IMR-90 (cell line): ENCODE data around the gene DNAH3. TPM values are rescaled to one million over a fixed set of nuclear protein-coding genes. Genes with fewer than 3 reads are reported as not detected.

Experiments used
- ATAC-seq: fragments of 200-7000 bp; cut with Tn5 transposase; 2 replicates; pipeline ENCODE4 v1.9.1; 2020; ENCODE audit warnings: low read depth, mild to moderate bottlenecking, moderate library complexity
- BruUV-seq: library from RNA; stranded (reverse); fragments of 400-500 nt; replicated peaks from 2 replicates; lab custom pipeline; 2021; lab: Mats Ljungman, UMichigan
- CTCF ChIA-PET: fragments of 300-600 bp; formaldehyde crosslinking; extraction: SDS; loops from one replicate; lab custom pipeline; 2021; ENCODE audit warnings: antibody characterized with exemption; lab: Yijun Ruan, JAX
- POLR2A ChIA-PET: fragments of 300-600 bp; sonication (Branson Sonifier 250); formaldehyde crosslinking; loops from one replicate; lab custom pipeline; 2022; ENCODE audit warnings: antibody characterized with exemption; ENCODE audit not compliant: unreplicated experiment; lab: Charles Lee
- DNase-seq: peaks from one replicate; pipeline ENCODE4 v3.0.0; 2013
- H2AFZ ChIP-seq: replicated peaks from 2 replicates; pipeline ENCODE3; 2013; ENCODE audit warnings: low read length, mild to moderate bottlenecking; ENCODE audit not compliant: poor library complexity
- H2AK5ac ChIP-seq: 2 replicates; pipeline ENCODE4 v1.6.1; 2013; ENCODE audit warnings: low read depth, low read length, inconsistent platforms
- H2AK9ac ChIP-seq: replicated peaks from 2 replicates; pipeline ENCODE3; 2013; ENCODE audit warnings: mild to moderate bottlenecking, low read depth, low read length, moderate library complexity; ENCODE audit not compliant: poor library complexity
- H2BK120ac ChIP-seq: 2 replicates; pipeline ENCODE4 v1.6.1; 2013; ENCODE audit warnings: low read depth, low read length, inconsistent platforms
- H2BK15ac ChIP-seq: 3 replicates; pipeline ENCODE4 v1.6.1; 2013; ENCODE audit warnings: low read depth, low read length, inconsistent platforms
- H2BK20ac ChIP-seq: 2 replicates; pipeline ENCODE4 v1.6.1; 2013; ENCODE audit warnings: low read depth, mild to moderate bottlenecking, inconsistent platforms, low read length, moderate library complexity
- H2BK5ac ChIP-seq: 2 replicates; pipeline ENCODE4 v1.6.1; 2013; ENCODE audit warnings: mild to moderate bottlenecking, low read depth, low read length, inconsistent platforms; ENCODE audit not compliant: poor library complexity, severe bottlenecking
- H3K14ac ChIP-seq: replicated peaks from 2 replicates; pipeline ENCODE4 v1.6.1; 2013; ENCODE audit warnings: low read depth, low read length, inconsistent platforms
- H3K18ac ChIP-seq: 2 replicates; pipeline ENCODE4 v1.6.1; 2013; ENCODE audit warnings: low read depth, low read length, control low read depth
- H3K23ac ChIP-seq: 2 replicates; pipeline ENCODE4 v1.6.1; 2013; ENCODE audit warnings: low read depth, low read length, inconsistent platforms
- H3K27ac ChIP-seq: 2 replicates; pipeline ENCODE4 v1.5.1; 2013; ENCODE audit warnings: mild to moderate bottlenecking, control low read depth, low read length; ENCODE audit not compliant: insufficient read depth
- H3K27me3 ChIP-seq: 2 replicates; pipeline ENCODE4 v1.6.1; 2013; ENCODE audit warnings: low read length; ENCODE audit not compliant: control insufficient read depth, insufficient read depth
- H3K36me3 ChIP-seq: 2 replicates; pipeline ENCODE4 v1.6.1; 2013; ENCODE audit warnings: low read length, mixed read lengths; ENCODE audit not compliant: control insufficient read depth, insufficient read depth
- H3K4ac ChIP-seq: 2 replicates; pipeline ENCODE4 v1.6.1; 2013; ENCODE audit warnings: low read depth, low read length, inconsistent platforms
- H3K4me1 ChIP-seq: 2 replicates; pipeline ENCODE4 v1.6.1; 2013; ENCODE audit warnings: low read length, mixed read lengths; ENCODE audit not compliant: control insufficient read depth, insufficient read depth
- H3K4me2 ChIP-seq: 2 replicates; pipeline ENCODE4 v1.6.1; 2013; ENCODE audit warnings: low read depth, mild to moderate bottlenecking, control low read depth, low read length, moderate library complexity
- H3K4me3 ChIP-seq: 2 replicates; pipeline ENCODE4 v1.5.1; 2013; ENCODE audit warnings: low read depth, mild to moderate bottlenecking, control low read depth, low read length, moderate library complexity; ENCODE audit not compliant: insufficient read depth
- H3K56ac ChIP-seq: 2 replicates; pipeline ENCODE4 v1.6.1; 2013; ENCODE audit warnings: low read length, inconsistent platforms; ENCODE audit not compliant: insufficient read depth; ENCODE audit errors: extremely low read depth
- H3K79me1 ChIP-seq, 2 experiments: 2 replicates each; pipeline ENCODE4 v1.6.1; 2013; ENCODE audit warnings: low read length in 2 of 2, inconsistent platforms in 1 of 2, low read depth in 1 of 2
- H3K9ac ChIP-seq: 2 replicates; pipeline ENCODE4 v1.6.1; 2013; ENCODE audit warnings: low read depth, low read length, control low read depth
- H3K9me1 ChIP-seq: 2 replicates; pipeline ENCODE4 v1.6.1; 2013; ENCODE audit warnings: low read length, inconsistent platforms; ENCODE audit not compliant: insufficient read depth
- H3K9me3 ChIP-seq: 2 replicates; pipeline ENCODE4 v1.6.1; 2013; ENCODE audit warnings: low read length; ENCODE audit not compliant: control insufficient read depth, insufficient read depth
- H4K20me1 ChIP-seq: 2 replicates; pipeline ENCODE4 v1.6.1; 2013; ENCODE audit warnings: low read length, inconsistent platforms; ENCODE audit not compliant: insufficient read depth
- H4K5ac ChIP-seq: 2 replicates; pipeline ENCODE4 v1.6.1; 2013; ENCODE audit warnings: mild to moderate bottlenecking, low read depth, low read length, control low read depth
- H4K8ac ChIP-seq, 2 experiments: 2 replicates each; pipeline ENCODE4 v1.6.1; 2013; ENCODE audit warnings: low read depth in 2 of 2, low read length in 2 of 2, control low read depth in 1 of 2, inconsistent platforms in 1 of 2
- H4K91ac ChIP-seq: 2 replicates; pipeline ENCODE4 v1.6.1; 2013; ENCODE audit warnings: low read depth, low read length, inconsistent platforms; ENCODE audit not compliant: insufficient read depth
- BHLHE40 ChIP-seq: fragments of 150-350 bp; IDR thresholded peaks from 2 replicates; pipeline ENCODE4 v1.6.1; 2016; ENCODE audit warnings: mild to moderate bottlenecking, low read depth, low read length
- CEBPB ChIP-seq: IDR thresholded peaks from 2 replicates; pipeline ENCODE4 v1.6.1; 2012; ENCODE audit warnings: low read depth, low read length, improper control_type of control experiment
- CHD1 ChIP-seq: IDR thresholded peaks from 2 replicates; pipeline ENCODE4 v1.6.1; 2012; ENCODE audit warnings: low read depth, low read length, improper control_type of control experiment
- CTCF ChIP-seq: conservative IDR thresholded peaks from 2 replicates; pipeline ENCODE4 v1.5.1; 2012; ENCODE audit warnings: mild to moderate bottlenecking, low read depth, low read length, improper control_type of control experiment
- ELK1 ChIP-seq: fragments of 150-350 bp; IDR thresholded peaks from 2 replicates; pipeline ENCODE4 v1.6.1; 2016; ENCODE audit warnings: low read depth, mild to moderate bottlenecking, low read length, moderate library complexity, borderline replicate concordance
- FOS ChIP-seq: fragments of 150-350 bp; IDR thresholded peaks from 2 replicates; pipeline ENCODE4 v1.6.1; 2016; ENCODE audit warnings: low read depth, low read length
- MAFK ChIP-seq: IDR thresholded peaks from 2 replicates; pipeline ENCODE4 v1.6.1; 2012; ENCODE audit warnings: low read depth, low read length, improper control_type of control experiment
- MAZ ChIP-seq: IDR thresholded peaks from 2 replicates; pipeline ENCODE4 v1.6.1; 2012; ENCODE audit warnings: low read depth, mild to moderate bottlenecking, low read length, improper control_type of control experiment, moderate library complexity, borderline replicate concordance
- MXI1 ChIP-seq: IDR thresholded peaks from 2 replicates; pipeline ENCODE4 v1.6.1; 2012; ENCODE audit warnings: low read depth, mild to moderate bottlenecking, low read length, moderate library complexity, borderline replicate concordance
- NFE2L2 ChIP-seq: fragments of 150-350 bp; IDR thresholded peaks from 2 replicates; pipeline ENCODE4 v1.6.1; 2016; ENCODE audit warnings: low read depth, mild to moderate bottlenecking, low read length
- POLR2A ChIP-seq: IDR thresholded peaks from 2 replicates; pipeline ENCODE4 v1.6.1; 2012; ENCODE audit warnings: mild to moderate bottlenecking, low read depth, low read length
- RAD21 ChIP-seq: IDR thresholded peaks from 2 replicates; pipeline ENCODE4 v1.6.1; 2012; ENCODE audit warnings: low read length, improper control_type of control experiment
- RCOR1 ChIP-seq: IDR thresholded peaks from 2 replicates; pipeline ENCODE4 v1.6.1; 2012; ENCODE audit warnings: mild to moderate bottlenecking, low read length, improper control_type of control experiment; ENCODE audit not compliant: insufficient replicate concordance
- RFX5 ChIP-seq: IDR thresholded peaks from 2 replicates; pipeline ENCODE4 v1.8.0; 2012; ENCODE audit warnings: low read depth, mild to moderate bottlenecking, low read length, moderate library complexity
- SMC3 ChIP-seq: fragments of 150-350 bp; IDR thresholded peaks from 2 replicates; pipeline ENCODE4 v1.6.1; 2016; ENCODE audit warnings: low read depth, mild to moderate bottlenecking, antibody characterized with exemption, low read length, moderate library complexity
- USF2 ChIP-seq: fragments of 150-350 bp; IDR thresholded peaks from 2 replicates; pipeline ENCODE4 v1.6.1; 2017; ENCODE audit warnings: mild to moderate bottlenecking, antibody characterized with exemption, low read length, low read depth
- WGBS, 2 experiments: methylation state at CpG; one replicate each; pipeline versions ENCODE4 v1.1.5 to v1.1.7; 2013; ENCODE audit warnings: missing lambda C conversion rate in 2 of 2; ENCODE audit not compliant: insufficient read length in 1 of 2; ENCODE audit errors: extremely low coverage in 2 of 2; 5-methylcytosine and 5-hydroxymethylcytosine counted together
- dilution Hi-C: fragments of 300-500 bp; cut with HindIII; formaldehyde crosslinking; loops from one replicate; pipeline ENCODE4 v1.14.3; 2018; ENCODE audit warnings: low sequenced_read_pairs; ENCODE audit not compliant: unreplicated experiment
- in situ Hi-C: fragments of 300-500 bp; cut with MboI; formaldehyde crosslinking; loops from 3 replicates; pipeline ENCODE4 v1.14.3; 2019; ENCODE audit warnings: low sequenced_read_pairs, inconsistent platforms, mixed read lengths
- intact Hi-C: fragments of 100-400 bp; cut with micrococcal nuclease; formaldehyde crosslinking; loops from 2 replicates; pipeline ENCODE4 v1.10.0; 2022
- polyA plus RNA-seq, 3 experiments: library from polyadenylated mRNA; depleted of rRNA; stranded (reverse); fragments of >200 nt; gene quantifications; 2 replicates each; pipeline ENCODE4 v1.2.3, GENCODE V29; 2012; ENCODE audit warnings: low replicate concordance in 1 of 3
- total RNA-seq: library from RNA; depleted of rRNA; stranded (reverse); fragments of >200 nt; gene quantifications from 2 replicates; pipeline ENCODE4 v1.2.3, GENCODE V29; 2012

Gene DNAH3
- total and polyA plus RNA-seq, 2 of the 4 experiments (the other 2 are of a cell fraction), result not detected

GRCh38 chr16:20901068-20901435 is 249.6 kb downstream of the DNAH3 start:
- WGBS, 2 experiments, result no CpG with 5 or more reads among the region's 20 CpGs
- peak; percentile 1; the same call in 1 of the 2 replicates for ATAC-seq

More at GRCh38 chr16:20901068-20901435, 249.6 kb downstream of the DNAH3 start:
- peak overlapping the region; percentile 73 for H2AK5ac ChIP-seq
- peak overlapping the region; percentile 97 for H2AFZ ChIP-seq
- H2BK15ac ChIP-seq, result peak overlapping the region; percentile 84
- peak overlapping the region; percentile 99 for H3K27ac ChIP-seq
- peak overlapping the region; percentile 100 for H3K9ac ChIP-seq
- peak overlapping the region; percentile 100 for H3K56ac ChIP-seq
- peak overlapping the region; percentile 100 for H3K4me3 ChIP-seq
- dilution Hi-C loops (no loop called here), intact Hi-C loops (loop anchor here (2.0 to 5.0 kb wide), 2 partner anchors 188 to 256 kb away; partner anchors contain the start of gene LDAF1), in situ Hi-C loops (no loop called here)
- H3K4me2 ChIP-seq, result peak overlapping the region; percentile 96
- H3K4me1 ChIP-seq, result peaks cover 15% of the 10 kb centered on the region
- H3K27me3 ChIP-seq, result no peaks in the 10 kb centered on the region
- TF ChIP-seq NFE2L2, result no peak
- no peak for TF ChIP-seq SMC3
- no peak for TF ChIP-seq USF2
- TF ChIP-seq RCOR1, result no peak
- TF ChIP-seq RFX5, result no peak
- no peak; the same call in 1 of the 2 replicates for TF ChIP-seq CHD1
- no peak for TF ChIP-seq RAD21
- TF ChIP-seq POLR2A, result no peak
- TF ChIP-seq MAFK, result no peak
- TF ChIP-seq BHLHE40, result no peak
- TF ChIP-seq MAZ, result no peak
- TF ChIP-seq CTCF, result no peak
- no peak for TF ChIP-seq CEBPB
- TF ChIP-seq FOS, result no peak
- no peak for TF ChIP-seq MXI1
- no peak for TF ChIP-seq ELK1
- CTCF ChIA-PET, result no interaction called here
- peak overlapping the region; percentile 88 to 100 for H4K8ac ChIP-seq
- peak overlapping the region; percentile 100 for H2BK120ac ChIP-seq
- peak overlapping the region; percentile 72 for H3K18ac ChIP-seq
- no peaks in the 10 kb centered on the region; the same call in none of the 2 replicates for H3K36me3 ChIP-seq
- H3K4ac ChIP-seq, result peak overlapping the region; percentile 100
- H4K20me1 ChIP-seq, result peaks cover 26% of the 10 kb centered on the region
- 0 out of 2 replicates have a peak overlapping the region, but pooled peaks have one; percentile 6 for H2BK20ac ChIP-seq
- H2BK5ac ChIP-seq, result peak overlapping the region; percentile 99
- POLR2A ChIA-PET, result no interaction called here
- no peak for DNase-seq
- TSS peak; percentile 47 for BruUV-seq
- peaks cover 16% of the 10 kb centered on the region for H3K9me1 ChIP-seq
- peak overlapping the region; percentile 100 for H3K14ac ChIP-seq
- peaks cover 42 to 85% of the 10 kb centered on the region in 2 experiments for H3K79me1 ChIP-seq
- H3K23ac ChIP-seq, result peak overlapping the region; percentile 94
- H4K91ac ChIP-seq, result peak overlapping the region; percentile 100
- peak overlapping the region; percentile 96 for H2AK9ac ChIP-seq
- peak overlapping the region; percentile 27 for H4K5ac ChIP-seq
- no peaks in the 10 kb centered on the region for H3K9me3 ChIP-seq
